Hematopoietic multipotent progenitor cell treated with erythropoietin and hydrocortisone succinate and interleukin-3 and kit ligand, for 15 days (in vitro differentiated cells): Measurements from ENCODE around the gene SCN2A.
"Not testable (repeated sequence)": the region's sequence is repeated elsewhere in the genome, so short reads cannot be mapped to it uniquely, and the experiment has no call there.

Experiments
- DNase-seq: peaks from one replicate; pipeline ENCODE4 v3.0.0-alpha.2; 2015; ENCODE audit warnings: low spot score

SCN2A gene

GRCh38 chr2:165328272-165328671 lies 89.1 kb downstream of the SCN2A start:
- no peak for DNase-seq

DNA sequence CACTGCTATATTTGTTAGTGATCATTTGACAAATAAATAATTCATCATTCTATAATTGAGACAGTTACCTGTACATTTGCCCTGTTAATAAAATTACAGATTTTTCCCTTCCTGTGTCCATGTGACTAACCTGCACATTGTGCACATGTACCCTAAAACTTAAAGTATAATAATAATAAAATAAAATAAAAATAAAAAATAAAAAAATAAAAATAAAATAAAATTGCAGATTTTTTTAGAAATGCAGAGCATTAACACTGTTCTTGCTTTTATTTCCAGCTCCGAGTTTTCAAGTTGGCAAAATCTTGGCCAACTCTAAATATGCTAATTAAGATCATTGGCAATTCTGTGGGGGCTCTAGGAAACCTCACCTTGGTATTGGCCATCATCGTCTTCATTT lies 105.1 kb downstream of the SCN2A start:
- DNase-seq = not testable (repeated sequence)

DNA sequence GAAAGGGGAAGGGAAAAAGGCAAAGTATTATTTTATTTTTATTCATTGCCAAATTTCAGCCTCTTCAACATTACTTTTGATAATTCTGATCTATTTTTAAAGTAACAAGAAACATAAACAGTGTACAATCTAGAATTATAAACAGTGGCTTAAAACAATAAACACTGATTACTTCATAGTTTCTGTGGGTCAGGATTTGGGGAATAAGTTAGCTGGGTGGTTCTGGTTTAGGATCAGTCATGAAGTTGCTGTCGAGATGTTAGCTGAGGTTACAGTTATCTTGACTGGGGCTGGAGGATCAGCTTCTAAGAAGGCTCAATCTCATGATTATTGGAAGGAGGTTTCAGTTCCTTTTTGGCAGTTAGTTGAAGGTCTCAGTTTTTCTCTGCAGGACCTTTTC lies 109.2 kb downstream of the SCN2A start:
- DNase-seq = no peak

GRCh38 chr2:165349181-165349580 lies 110.0 kb downstream of the SCN2A start:
- no peak for DNase-seq

DNA sequence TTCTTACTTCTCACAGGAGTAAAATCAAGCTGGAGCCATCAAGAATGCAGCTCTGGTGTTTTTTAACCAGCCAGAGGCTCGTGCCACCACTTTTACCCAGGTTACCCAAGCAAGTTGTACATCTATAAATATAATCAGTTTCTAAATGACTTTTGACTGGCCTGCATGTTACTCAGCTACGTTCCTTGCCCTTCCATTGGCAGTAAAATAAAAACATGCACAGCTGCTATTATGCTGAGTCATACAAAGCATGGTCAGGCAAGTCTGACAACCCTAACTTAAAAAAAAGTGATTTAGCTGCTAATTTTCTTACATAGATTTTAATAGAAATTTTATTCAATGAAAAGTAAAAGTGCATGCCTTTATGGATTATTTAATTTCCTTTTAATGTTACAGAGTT lies 118.5 kb downstream of the SCN2A start:
- no peak for DNase-seq

GRCh38 chr2:165361514-165361913 lies 122.3 kb downstream of the SCN2A start:
- no peak for DNase-seq

DNA sequence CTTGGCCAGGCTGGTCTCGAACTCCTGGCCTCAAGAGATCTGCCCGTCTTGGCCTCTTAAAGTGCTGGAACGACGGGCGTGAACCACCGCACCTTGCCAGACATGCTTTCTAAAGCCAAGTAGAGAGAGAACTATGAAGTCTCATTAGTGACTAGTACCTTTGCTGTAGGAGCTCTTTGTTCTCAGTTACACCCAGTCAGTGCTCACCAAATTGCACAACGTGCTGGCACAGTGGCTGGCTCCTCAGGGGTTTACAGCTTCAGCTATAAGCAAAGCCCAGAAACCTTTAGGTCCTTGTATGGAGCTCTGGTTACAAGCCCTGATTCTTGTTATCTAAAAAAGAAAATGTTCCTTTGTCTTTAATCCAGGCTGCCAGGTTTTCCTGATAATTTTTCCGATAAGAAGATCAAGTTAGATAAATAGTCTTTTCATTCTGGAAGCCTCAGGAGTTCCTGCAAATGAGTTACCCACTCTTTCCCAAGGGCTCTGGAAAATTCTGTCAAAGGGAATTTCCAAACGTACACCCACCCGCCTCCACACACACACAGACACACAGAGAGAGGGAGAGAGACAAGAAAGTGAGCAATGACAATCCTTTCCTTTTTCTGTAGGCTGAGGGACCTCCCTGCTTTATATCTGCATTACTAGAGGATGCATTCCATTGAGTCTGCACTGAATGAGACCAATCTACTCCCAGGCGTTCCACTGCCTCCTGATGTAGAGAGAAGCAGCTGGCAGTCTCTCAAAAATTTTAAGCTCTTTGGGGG lies 130.1 kb downstream of the SCN2A start:
- DNase-seq = no peak

DNA sequence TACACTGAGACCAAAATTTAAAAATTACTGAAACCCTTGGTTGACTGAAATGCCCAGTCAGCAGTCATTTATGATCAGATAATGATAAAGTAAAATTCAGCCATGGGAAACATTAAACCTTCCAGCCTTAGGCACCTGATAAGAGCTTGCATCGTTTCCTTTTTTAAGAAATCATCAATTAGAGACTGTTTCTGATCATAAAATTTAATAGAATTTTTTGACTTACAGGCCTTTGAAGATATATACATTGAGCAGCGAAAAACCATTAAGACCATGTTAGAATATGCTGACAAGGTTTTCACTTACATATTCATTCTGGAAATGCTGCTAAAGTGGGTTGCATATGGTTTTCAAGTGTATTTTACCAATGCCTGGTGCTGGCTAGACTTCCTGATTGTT lies 130.7 kb downstream of the SCN2A start:
- no peak for DNase-seq

- no peak for DNase-seq
These were observed 132.1 kb downstream of the SCN2A start for GRCh38 chr2:165371356-165371755.

DNA sequence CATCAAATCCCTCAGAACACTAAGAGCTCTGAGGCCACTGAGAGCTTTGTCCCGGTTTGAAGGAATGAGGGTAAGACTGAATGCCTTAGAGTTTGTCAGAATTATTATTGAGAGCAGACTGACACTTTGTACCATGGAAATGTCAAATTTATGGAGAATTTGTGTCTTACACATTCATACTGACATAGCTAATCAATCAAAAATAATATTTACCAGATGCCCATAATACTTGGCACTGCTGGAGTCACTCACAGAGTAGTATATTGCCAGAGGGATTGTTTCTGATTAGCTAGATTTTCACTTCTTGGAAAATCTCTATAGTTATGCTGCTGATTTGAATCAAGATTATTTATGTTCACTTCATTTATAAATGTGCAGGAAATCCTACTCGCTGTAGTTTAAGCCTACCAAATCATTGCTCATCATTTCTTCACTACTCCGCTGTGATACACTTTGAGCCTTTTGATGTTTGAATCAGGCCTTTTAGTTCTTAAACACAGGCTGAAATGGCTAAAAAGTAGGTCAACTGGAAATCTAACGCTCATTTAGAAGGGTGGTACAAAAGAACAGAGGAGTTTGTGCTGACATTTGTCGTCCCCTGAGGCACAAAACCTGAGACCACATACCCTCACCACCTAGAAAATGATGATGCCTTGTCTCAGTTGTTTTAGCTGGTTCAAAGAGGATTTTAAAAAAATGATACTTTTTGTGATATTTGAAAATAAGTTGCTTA lies 134.2 kb downstream of the SCN2A start:
- DNase-seq = no peak

DNA sequence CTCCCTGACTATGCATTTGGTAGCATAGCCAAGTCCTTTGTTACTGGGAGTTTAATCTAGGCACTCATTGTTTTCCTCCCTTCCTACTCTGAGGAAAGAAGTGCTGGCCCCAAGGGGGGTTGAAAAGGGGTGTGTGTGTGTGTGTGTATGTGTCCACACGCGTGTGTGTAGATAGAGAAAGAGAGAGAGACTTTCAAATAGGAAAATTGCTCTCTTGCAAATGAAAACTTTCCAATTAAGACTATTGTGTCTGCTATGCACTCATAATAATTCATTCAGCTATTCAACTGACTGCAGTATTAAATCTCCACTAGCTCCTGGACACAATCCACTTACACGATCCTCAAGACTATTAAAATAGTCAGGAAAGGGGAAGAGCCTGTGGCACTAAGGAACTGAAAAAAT lies 137.4 kb downstream of the SCN2A start:
- no peak for DNase-seq

DNA sequence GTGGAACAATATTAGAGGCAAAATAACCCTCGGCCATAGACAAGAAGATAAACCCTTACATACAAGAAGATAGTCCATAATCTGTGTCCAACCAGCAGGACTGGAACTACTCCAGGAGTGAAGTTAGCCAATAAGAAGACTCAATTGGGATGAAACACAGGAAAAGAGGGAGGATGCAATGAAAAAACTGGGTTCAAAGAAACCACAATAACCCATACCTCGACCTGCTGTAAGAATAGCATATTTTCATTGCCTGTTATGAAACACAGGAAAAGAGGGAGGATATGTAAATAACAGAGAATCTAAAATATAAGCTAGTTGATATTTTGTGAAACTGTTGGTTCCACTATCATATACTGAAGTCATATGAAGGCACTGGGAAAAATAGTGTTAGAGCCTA lies 143.1 kb downstream of the SCN2A start:
- DNase-seq = no peak

DNA sequence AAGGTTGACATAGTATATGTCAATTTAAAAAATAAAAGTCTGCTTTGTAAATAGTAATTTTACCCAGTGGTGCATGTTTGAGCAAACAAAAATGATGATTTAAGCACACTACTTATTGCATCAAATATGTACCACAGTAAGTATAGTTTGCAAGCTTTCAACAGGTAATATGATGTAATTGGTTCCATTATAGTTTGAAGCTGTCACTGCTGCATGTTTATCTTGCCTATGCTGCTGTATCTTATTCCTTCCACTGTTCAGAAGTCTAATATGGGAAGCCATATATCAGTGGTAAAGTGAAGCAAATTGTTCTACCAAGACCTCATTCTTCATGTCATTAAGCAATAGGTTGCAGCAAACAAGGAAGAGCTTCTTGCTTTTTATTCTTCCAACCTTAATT lies 151.7 kb downstream of the SCN2A start:
- no peak for DNase-seq

- DNase-seq = no peak
These were observed 152.6 kb downstream of the SCN2A start for GRCh38 chr2:165391791-165392190.

DNA sequence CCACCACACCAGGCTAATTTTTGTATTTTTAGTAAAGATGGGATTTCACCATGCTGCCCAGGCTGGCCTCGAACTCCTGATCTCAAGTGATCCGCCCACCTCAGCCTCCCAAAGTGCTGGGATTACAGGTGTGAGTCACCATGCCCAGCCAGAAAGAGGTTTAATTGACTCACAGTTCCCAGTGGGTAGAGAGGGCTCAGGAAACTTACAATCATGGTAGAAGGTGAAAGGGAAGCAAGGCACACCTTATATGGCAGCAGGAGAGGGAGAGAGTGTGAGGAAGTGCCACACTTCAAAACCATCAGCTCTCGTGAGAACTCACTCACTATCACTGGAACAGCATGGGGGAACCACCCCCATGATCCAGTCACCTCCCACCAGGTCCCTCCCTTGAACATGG lies 159.4 kb downstream of the SCN2A start:
- not testable (repeated sequence) for DNase-seq

- peak; percentile 29 for DNase-seq
These were observed 162.2 kb downstream of the SCN2A start for GRCh38 chr2:165401285-165401852.

DNA sequence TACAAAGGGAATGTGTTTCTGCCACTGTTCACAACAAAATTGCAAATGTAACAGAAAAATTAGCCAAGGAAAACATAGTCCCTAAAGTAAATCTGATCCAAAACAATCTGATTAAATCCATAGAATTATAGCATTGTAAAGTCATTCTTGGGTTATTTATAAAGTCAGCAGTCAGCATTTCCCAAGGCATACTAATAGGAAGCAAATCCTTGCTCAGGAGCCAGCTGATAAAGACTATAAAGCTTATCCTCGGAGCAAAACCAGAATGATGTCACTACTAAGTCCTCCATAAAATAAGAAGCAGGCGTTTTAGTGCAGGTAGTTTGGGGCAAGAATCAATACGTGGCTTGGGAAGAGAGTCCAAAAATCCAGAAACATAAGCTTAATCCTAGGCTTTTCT lies 162.9 kb downstream of the SCN2A start:
- no peak for DNase-seq

DNA sequence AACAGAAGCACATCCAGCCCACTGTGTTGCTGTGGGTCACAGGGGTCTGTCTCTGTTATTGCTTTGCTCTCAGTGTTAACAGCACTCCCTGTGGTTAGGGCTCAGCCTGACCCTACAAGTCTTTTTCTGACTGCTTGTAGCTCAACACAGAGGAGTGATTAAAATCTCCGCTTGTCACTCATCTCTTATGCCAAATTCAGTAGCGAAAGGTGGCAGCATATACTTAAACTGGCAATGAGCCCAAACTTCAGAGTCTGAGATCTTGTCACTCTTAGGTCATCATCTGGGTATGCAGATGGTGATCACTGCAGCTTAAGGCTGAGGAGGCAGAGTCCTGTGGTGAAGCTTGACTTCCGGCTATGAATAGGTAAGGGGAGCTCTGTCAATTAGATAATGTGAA lies 167.0 kb downstream of the SCN2A start:
- DNase-seq = no peak

GRCh38 chr2:165407466-165407865 lies 168.3 kb downstream of the SCN2A start:
- DNase-seq = no peak

- no peak for DNase-seq
These were observed 169.0 kb downstream of the SCN2A start for GRCh38 chr2:165408186-165408585.

- DNase-seq = no peak
These were observed 171.1 kb downstream of the SCN2A start for GRCh38 chr2:165410276-165410675.

DNA sequence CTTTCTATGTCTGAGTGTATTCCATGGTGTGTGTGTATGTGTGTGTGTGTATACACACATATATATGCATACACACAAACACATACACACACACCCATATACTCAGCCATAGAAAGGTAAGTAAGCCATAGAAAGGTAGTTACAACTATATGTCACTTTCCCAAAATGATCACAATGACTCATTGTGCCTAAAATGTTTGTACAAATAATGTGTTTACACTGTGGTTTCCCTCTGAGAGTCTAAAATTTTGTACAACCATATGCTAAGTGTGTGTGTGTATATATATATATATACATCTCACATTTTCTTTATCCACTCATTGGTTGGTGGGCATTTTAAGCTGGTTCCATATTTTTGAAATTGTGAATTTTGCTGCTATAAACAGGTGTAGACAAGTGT lies 175.0 kb downstream of the SCN2A start:
- DNase-seq = no peak

GRCh38 chr2:165417009-165417408 lies 177.8 kb downstream of the SCN2A start:
- no peak for DNase-seq
